Panc1 (cell line): ENCODE results near the gene MAGI1.

Experiments used
- CTCF ChIP-seq: fragments of 450-650 bp; IDR thresholded peaks from 2 replicates; pipeline ENCODE4 v1.5.1; 2017; ENCODE audit warnings: mild to moderate bottlenecking
- POLR2AphosphoS5 ChIP-seq: IDR thresholded peaks from 2 replicates; pipeline ENCODE4 v1.6.1; 2012; ENCODE audit warnings: mild to moderate bottlenecking, low read depth, low read length, moderate library complexity
- SIN3A ChIP-seq: IDR thresholded peaks from 2 replicates; pipeline ENCODE4 v1.6.1; 2012; ENCODE audit warnings: low read depth, mild to moderate bottlenecking, low read length, moderate library complexity, borderline replicate concordance; ENCODE audit not compliant: insufficient read depth
- TCF7L2 ChIP-seq: IDR thresholded peaks from 2 replicates; pipeline ENCODE4 v1.6.1; 2011; ENCODE audit warnings: mild to moderate bottlenecking, low read depth, low read length, inconsistent platforms
- TF ChIP-seq, protein P1 (sequence below), 2 experiments: IDR thresholded peaks; 2 replicates each; pipeline ENCODE4 v1.6.1; 2011 to 2012; ENCODE audit warnings: low read depth in 2 of 2, control low read depth in 1 of 2, low read length in 1 of 2, mild to moderate bottlenecking in 1 of 2, moderate library complexity in 1 of 2; ENCODE audit not compliant: insufficient read depth in 1 of 2

DNA sequence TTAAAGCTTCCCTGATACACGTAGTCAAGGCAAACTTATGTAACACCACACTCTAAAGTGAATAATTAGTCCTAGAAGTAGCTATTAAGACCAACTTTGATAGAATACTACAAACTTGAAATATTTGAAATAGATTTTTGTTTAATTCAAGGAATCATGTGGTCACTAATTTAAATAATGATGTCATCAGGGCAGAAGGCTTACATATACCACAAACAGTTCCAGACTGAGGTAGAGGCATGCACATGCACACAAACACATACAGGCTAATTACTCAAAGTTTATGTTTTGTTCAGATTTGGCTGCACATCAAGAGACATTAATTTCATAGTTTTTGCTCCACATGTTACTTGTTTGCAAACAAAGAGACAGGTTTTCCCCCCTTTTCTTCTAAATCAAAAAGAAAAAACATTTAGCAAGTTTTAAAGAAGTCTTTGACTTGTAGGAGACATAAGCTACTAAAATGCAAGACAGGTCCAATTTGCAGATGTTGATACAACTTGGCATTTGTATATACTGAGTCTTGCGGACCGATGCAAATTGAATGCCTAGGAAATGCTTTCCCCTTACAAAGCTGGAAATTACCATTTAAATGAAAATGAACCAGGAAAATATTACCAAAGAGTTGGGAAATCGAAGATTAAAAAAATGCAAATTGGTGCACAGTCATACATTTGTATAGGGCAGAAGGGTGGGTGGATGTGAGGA lies 594.8 kb downstream of the MAGI1 start:
- TF ChIP-seq TCF7L2: no peak
- TF ChIP-seq CTCF: no peak
- no peak for TF ChIP-seq SIN3A
- no peak for TF ChIP-seq POLR2AphosphoS5
- TF ChIP-seq, protein P1, sequence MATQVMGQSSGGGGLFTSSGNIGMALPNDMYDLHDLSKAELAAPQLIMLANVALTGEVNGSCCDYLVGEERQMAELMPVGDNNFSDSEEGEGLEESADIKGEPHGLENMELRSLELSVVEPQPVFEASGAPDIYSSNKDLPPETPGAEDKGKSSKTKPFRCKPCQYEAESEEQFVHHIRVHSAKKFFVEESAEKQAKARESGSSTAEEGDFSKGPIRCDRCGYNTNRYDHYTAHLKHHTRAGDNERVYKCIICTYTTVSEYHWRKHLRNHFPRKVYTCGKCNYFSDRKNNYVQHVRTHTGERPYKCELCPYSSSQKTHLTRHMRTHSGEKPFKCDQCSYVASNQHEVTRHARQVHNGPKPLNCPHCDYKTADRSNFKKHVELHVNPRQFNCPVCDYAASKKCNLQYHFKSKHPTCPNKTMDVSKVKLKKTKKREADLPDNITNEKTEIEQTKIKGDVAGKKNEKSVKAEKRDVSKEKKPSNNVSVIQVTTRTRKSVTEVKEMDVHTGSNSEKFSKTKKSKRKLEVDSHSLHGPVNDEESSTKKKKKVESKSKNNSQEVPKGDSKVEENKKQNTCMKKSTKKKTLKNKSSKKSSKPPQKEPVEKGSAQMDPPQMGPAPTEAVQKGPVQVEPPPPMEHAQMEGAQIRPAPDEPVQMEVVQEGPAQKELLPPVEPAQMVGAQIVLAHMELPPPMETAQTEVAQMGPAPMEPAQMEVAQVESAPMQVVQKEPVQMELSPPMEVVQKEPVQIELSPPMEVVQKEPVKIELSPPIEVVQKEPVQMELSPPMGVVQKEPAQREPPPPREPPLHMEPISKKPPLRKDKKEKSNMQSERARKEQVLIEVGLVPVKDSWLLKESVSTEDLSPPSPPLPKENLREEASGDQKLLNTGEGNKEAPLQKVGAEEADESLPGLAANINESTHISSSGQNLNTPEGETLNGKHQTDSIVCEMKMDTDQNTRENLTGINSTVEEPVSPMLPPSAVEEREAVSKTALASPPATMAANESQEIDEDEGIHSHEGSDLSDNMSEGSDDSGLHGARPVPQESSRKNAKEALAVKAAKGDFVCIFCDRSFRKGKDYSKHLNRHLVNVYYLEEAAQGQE (IDR thresholded peaks at IDR 0.05; ENCODE audit: insufficient read depth in 1 of 2, low read depth in 2 of 2, low read length in 1 of 2): no peak
